ENCODE measurements around the gene TMEM179. TPM values are rescaled to one million over a fixed set of nuclear protein-coding genes. Genes with fewer than 3 reads are reported as not detected.

TMEM179 gene
- total and polyA plus RNA-seq, 9 donors: 0.38 to 0.95 (median 0.61) TPM

DNA sequence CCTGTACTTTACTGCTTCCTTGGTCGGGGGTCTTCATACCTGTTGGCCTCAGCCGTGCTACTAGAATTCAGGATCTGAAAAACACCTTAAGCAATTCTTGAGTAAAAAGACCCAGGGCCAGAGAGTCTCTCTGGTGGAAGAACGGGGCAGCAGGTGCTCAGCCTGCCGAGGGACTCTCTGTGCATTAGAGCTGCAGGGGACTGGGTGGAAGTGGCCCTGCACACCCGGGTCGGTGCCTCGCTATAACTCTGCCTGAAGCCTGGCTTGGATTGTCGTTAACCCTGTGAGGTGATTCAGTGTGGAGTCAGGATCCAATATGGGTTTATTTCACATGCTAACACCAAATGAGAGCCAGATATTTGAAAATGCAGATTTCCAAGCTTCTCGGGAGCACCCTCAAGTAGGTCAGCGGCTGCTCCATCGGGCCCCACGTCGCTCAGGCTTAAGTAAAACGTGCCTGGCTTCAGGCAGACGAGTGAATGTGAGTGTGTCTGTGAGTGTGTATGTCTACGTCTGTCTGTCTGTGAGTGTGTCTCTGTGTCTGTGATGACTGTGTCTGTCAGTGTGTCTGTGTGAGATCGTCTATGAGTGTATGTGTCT, 60.1 kb downstream of the TMEM179 start:
- no peak overlapping the region for H3K4me3 ChIP-seq (ENCODE audit: low read length)
- H3K9me3 ChIP-seq (replicated peaks; ENCODE audit: control insufficient read depth, low read depth, low read length): no peaks in the 10 kb centered on the region
- H3K36me3 ChIP-seq (ENCODE audit: control insufficient read depth, insufficient read depth, low read length): no peaks in the 10 kb centered on the region
- no peak overlapping the region for H3K27ac ChIP-seq (ENCODE audit: low read length)
- 44% methylated on average over 16 of the region's 17 CpGs for WGBS (ENCODE audit: insufficient coverage)
- DNase-seq: no peak
- peaks cover 47% of the 10 kb centered on the region for H3K27me3 ChIP-seq (ENCODE audit: control insufficient read depth, insufficient read depth, low read length)
- peaks cover 8% of the 10 kb centered on the region for H3K4me1 ChIP-seq (ENCODE audit: control insufficient read depth, insufficient read depth, low read length)

- Histone ChIP-seq H3K4me1 (ENCODE audit: control insufficient read depth, insufficient read depth, low read length) (peaks cover 8% of the 10 kb centered on the region), H3K36me3 (ENCODE audit: control insufficient read depth, insufficient read depth, low read length) (no peaks in the 10 kb centered on the region), H3K27me3 (ENCODE audit: control insufficient read depth, insufficient read depth, low read length) (peaks cover 47% of the 10 kb centered on the region), H3K9me3 (replicated peaks; ENCODE audit: control insufficient read depth, low read depth, low read length) (no peaks in the 10 kb centered on the region), H3K27ac (ENCODE audit: low read length) (no peak overlapping the region), H3K4me3 (ENCODE audit: low read length) (no peak overlapping the region)
- no peak for DNase-seq
- 82% methylated on average over 7 of the region's 16 CpGs for WGBS (ENCODE audit: insufficient coverage)
These were observed 61.4 kb downstream of the TMEM179 start for GRCh38 chr14:104542871-104543830.

GRCh38 chr14:104541905-104542465, 62.6 kb downstream of the TMEM179 start:
- H3K4me1 ChIP-seq (ENCODE audit: control insufficient read depth, insufficient read depth, low read length): peaks cover 12% of the 10 kb centered on the region
- no peak overlapping the region for H3K27ac ChIP-seq (ENCODE audit: low read length)
- WGBS (ENCODE audit: insufficient coverage): 83% methylated on average over 2 of the region's 11 CpGs
- no peaks in the 10 kb centered on the region for H3K36me3 ChIP-seq (ENCODE audit: control insufficient read depth, insufficient read depth, low read length)
- no peak for DNase-seq
- H3K4me3 ChIP-seq (ENCODE audit: low read length): no peak overlapping the region
- peaks cover 46% of the 10 kb centered on the region for H3K27me3 ChIP-seq (ENCODE audit: control insufficient read depth, insufficient read depth, low read length)
- no peaks in the 10 kb centered on the region for H3K9me3 ChIP-seq (replicated peaks; ENCODE audit: control insufficient read depth, low read depth, low read length)

Other genes with a start within 250 kb of the TMEM179 start
- 18.8 TPM for gene C14orf180, start 25.0 kb downstream of the TMEM179 start, total RNA-seq
- 10 to 100 TPM in 5 of 8 donors, 1 to 10 TPM in 3; 3.9 to 18.6 (median 11.3) TPM for gene C14orf180, start 25.0 kb downstream of the TMEM179 start, polyA plus RNA-seq (ENCODE audit: insufficient read depth in 1 of 8, insufficient read length in 8 of 8, low replicate concordance in 1 of 8)
- gene INF2, start 84.8 kb upstream of the TMEM179 start, total RNA-seq: 31.1 TPM
- gene INF2, start 84.8 kb upstream of the TMEM179 start, polyA plus RNA-seq (ENCODE audit: insufficient read depth in 1 of 8, insufficient read length in 8 of 8, low replicate concordance in 1 of 8): 10 to 100 TPM; 36.5 to 63.8 (median 48.8) TPM
- gene ADSS1, start 119.5 kb upstream of the TMEM179 start, total RNA-seq: 42.3 TPM
- 10 to 100 TPM; 31.3 to 78.5 (median 57.7) TPM for gene ADSS1, start 119.5 kb upstream of the TMEM179 start, polyA plus RNA-seq (ENCODE audit: insufficient read depth in 1 of 8, insufficient read length in 8 of 8, low replicate concordance in 1 of 8)
- gene SIVA1, start 148.4 kb upstream of the TMEM179 start, total RNA-seq: 92.4 TPM
- gene SIVA1, start 148.4 kb upstream of the TMEM179 start, polyA plus RNA-seq (ENCODE audit: insufficient read depth in 1 of 8, insufficient read length in 8 of 8, low replicate concordance in 1 of 8): 100 to 1,000 TPM in 1 of 8 donors, 10 to 100 TPM in 7; 66.1 to 110 (median 81.7) TPM
- gene AKT1, start 191.0 kb upstream of the TMEM179 start, total RNA-seq: 135 TPM
- gene AKT1, start 191.0 kb upstream of the TMEM179 start, polyA plus RNA-seq (ENCODE audit: insufficient read depth in 1 of 8, insufficient read length in 8 of 8, low replicate concordance in 1 of 8): 100 to 1,000 TPM; 137 to 255 (median 220) TPM
- gene ZBTB42, start 196.3 kb upstream of the TMEM179 start, total RNA-seq: 3.3 TPM
- 1 to 10 TPM; 4.2 to 7.2 (median 5.3) TPM for gene ZBTB42, start 196.3 kb upstream of the TMEM179 start, polyA plus RNA-seq (ENCODE audit: insufficient read depth in 1 of 8, insufficient read length in 8 of 8, low replicate concordance in 1 of 8)

Data from muscle of leg (tissue), 11 donors.